Retinal pigment epithelial cell (primary cell): ENCODE results near the gene ZNF710.
A peak's percentile ranks its signal among the peaks of the same experiment; 100 is the strongest.
"Not testable (repeated sequence)": the region's sequence is repeated elsewhere in the genome, so short reads cannot be mapped to it uniquely, and the experiment has no call there.

Experiments
- DNase-seq: peaks from one replicate; pipeline ENCODE4 v3.0.0-alpha.2; 2010; ENCODE audit warnings: low read depth
- H3K4me3 ChIP-seq: 2 replicates; pipeline ENCODE4 v1.5.1; 2011; ENCODE audit warnings: mild to moderate bottlenecking, low read length, control low read depth, moderate library complexity
- CTCF ChIP-seq: conservative IDR thresholded peaks from 2 replicates; pipeline ENCODE4 v1.5.1; 2011; ENCODE audit warnings: low read depth, low read length, control low read depth, inconsistent platforms

The ZNF710 gene

GRCh38 chr15:89967881-89968280 is 33.2 kb upstream of the ZNF710 start:
- DNase-seq = no peak
- H3K4me3 ChIP-seq = no peak overlapping the region
- no peak for TF ChIP-seq CTCF

- DNase-seq = no peak
- peak; percentile 73 for TF ChIP-seq CTCF
- no peak overlapping the region for H3K4me3 ChIP-seq
Measured at GRCh38 chr15:89971592-89971997, 29.5 kb upstream of the ZNF710 start.

- DNase-seq = no peak
- no peak overlapping the region for H3K4me3 ChIP-seq
- TF ChIP-seq CTCF = no peak
Measured at GRCh38 chr15:89972085-89972484, 29.0 kb upstream of the ZNF710 start.

- DNase-seq = no peak
- no peak for TF ChIP-seq CTCF
- H3K4me3 ChIP-seq = no peak overlapping the region
Measured at GRCh38 chr15:89975482-89976245, 25.5 kb upstream of the ZNF710 start.

GRCh38 chr15:89976246-89976600 is 24.9 kb upstream of the ZNF710 start:
- H3K4me3 ChIP-seq = no peak overlapping the region
- DNase-seq = no peak
- TF ChIP-seq CTCF = no peak

- not testable (repeated sequence) for DNase-seq, H3K4me3 ChIP-seq
Measured at GRCh38 chr15:89977836-89978235, 23.3 kb upstream of the ZNF710 start.

- no peak for DNase-seq
- H3K4me3 ChIP-seq = no peak overlapping the region
- TF ChIP-seq CTCF = no peak
Measured at GRCh38 chr15:89978914-89979313, 22.2 kb upstream of the ZNF710 start.

GRCh38 chr15:89980896-89981295 is 20.2 kb upstream of the ZNF710 start:
- no peak for DNase-seq
- TF ChIP-seq CTCF = no peak
- H3K4me3 ChIP-seq = no peak overlapping the region
